ENCODE measurements around the gene SYNE1. TPM values are rescaled to one million over a fixed set of nuclear protein-coding genes. Genes with fewer than 3 reads are reported as not detected.

The SYNE1 gene
- total and polyA plus RNA-seq, 10 of the 15 experiments (the other 5 are each of a cell fraction or from before 2014, with no cell fraction given) = 2.3 to 28.7 (median 14.1) TPM

DNA sequence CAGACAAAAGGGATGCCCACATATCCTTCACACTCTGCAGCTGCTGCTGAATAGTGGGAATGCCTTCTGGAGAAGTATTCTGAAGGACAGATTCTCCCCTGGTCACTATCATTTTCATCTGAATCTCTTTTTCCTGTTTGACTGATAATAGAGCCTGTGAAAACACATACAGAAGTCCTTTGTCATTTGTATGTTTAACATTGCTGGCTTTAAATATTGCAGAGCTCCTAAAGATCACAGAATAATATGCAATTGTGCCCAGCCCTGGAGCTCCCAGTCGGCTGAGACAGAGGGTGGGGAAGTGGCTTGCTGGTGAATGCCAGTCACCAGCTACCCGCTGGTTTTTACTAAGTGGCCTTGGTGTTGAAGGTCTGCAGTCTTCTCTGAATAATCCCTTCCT, 272.3 kb downstream of the SYNE1 start:
- Histone ChIP-seq H3K27me3 (replicated peaks in 1 of 2; ENCODE audit: control insufficient read depth in 2 of 2, insufficient read depth in 2 of 2, low read length in 1 of 2) (peaks cover 0 to 3% of the 10 kb centered on the region in 2 experiments; a peak in 2 of 4 replicates), H4K20me1 (ENCODE audit: control insufficient read depth, insufficient read depth) (no peaks in the 10 kb centered on the region), H3K4me1 (ENCODE audit: control insufficient read depth, insufficient read depth, low read length) (no peaks in the 10 kb centered on the region), H3K9me3 (replicated peaks; ENCODE audit: control insufficient read depth, insufficient read depth, low read length) (no peaks in the 10 kb centered on the region), H3K36me3 (ENCODE audit: control insufficient read depth in 2 of 2, insufficient read depth in 2 of 2, low read length in 1 of 2) (no peaks in the 10 kb centered on the region), H3K79me2 (ENCODE audit: control insufficient read depth, insufficient read depth, low read length) (no peaks in the 10 kb centered on the region), H3K9ac (ENCODE audit: control insufficient read depth, insufficient read depth, low read length) (no peak overlapping the region), H2AFZ (ENCODE audit: control insufficient read depth, low read depth, low read length) (no peak overlapping the region), H3K4me3 (no peak overlapping the region), H3K4me2 (ENCODE audit: control insufficient read depth, insufficient read depth) (no peak overlapping the region), H3K27ac (ENCODE audit: control insufficient read depth, insufficient read depth) (no peak overlapping the region)
- FAIRE-seq = no peak
- intact Hi-C loops (cut with micrococcal nuclease; ENCODE audit: unreplicated experiment) = no loop called here
- SMC1A ChIA-PET (ENCODE audit: uncharacterized antibody, unreplicated experiment) = interaction anchor here (0.9 to 1.1 kb wide), 2 partner anchors 8 to 31 kb away, joined by 3 read pairs; no protein-coding TSS in a partner anchor
- BruUV-seq (replicated peaks) = no TSS peak
- no peak for TF ChIP-seq SMAD5 (IDR thresholded peaks at IDR 0.05; ENCODE audit: low read depth)
- no peak for TF ChIP-seq REST (IDR thresholded peaks at IDR 0.05; ENCODE audit: low read depth, low read length)
- no peak for TF ChIP-seq KAT2A (conservative IDR thresholded peaks at IDR 0.05; ENCODE audit: control insufficient read depth, low read depth, low read length)
- no peak for TF ChIP-seq NFIC (IDR thresholded peaks at IDR 0.05; ENCODE audit: low read depth, low read length)
- TF ChIP-seq HDAC2 (IDR thresholded peaks at IDR 0.05) = no peak
- TF ChIP-seq ZNF217 (IDR thresholded peaks at IDR 0.05) = no peak
- TF ChIP-seq NR2C1 (IDR thresholded peaks at IDR 0.05) = no peak
- TF ChIP-seq RAD21 (IDR thresholded peaks at IDR 0.05; ENCODE audit: insufficient read depth, low read depth, low read length) = no peak
- no peak for TF ChIP-seq E2F8 (IDR thresholded peaks at IDR 0.05; ENCODE audit: low read depth, partially characterized antibody)
- TF ChIP-seq ASH2L (IDR thresholded peaks at IDR 0.05; ENCODE audit: borderline replicate concordance, low read depth) = no peak
- TF ChIP-seq CBX3 (IDR thresholded peaks at IDR 0.05; ENCODE audit: borderline replicate concordance, low read depth) = no peak
- no peak for TF ChIP-seq CEBPB (IDR thresholded peaks at IDR 0.05; ENCODE audit: borderline replicate concordance in 1 of 2, low read depth in 2 of 2, low read length in 2 of 2)
- TF ChIP-seq, protein P1, sequence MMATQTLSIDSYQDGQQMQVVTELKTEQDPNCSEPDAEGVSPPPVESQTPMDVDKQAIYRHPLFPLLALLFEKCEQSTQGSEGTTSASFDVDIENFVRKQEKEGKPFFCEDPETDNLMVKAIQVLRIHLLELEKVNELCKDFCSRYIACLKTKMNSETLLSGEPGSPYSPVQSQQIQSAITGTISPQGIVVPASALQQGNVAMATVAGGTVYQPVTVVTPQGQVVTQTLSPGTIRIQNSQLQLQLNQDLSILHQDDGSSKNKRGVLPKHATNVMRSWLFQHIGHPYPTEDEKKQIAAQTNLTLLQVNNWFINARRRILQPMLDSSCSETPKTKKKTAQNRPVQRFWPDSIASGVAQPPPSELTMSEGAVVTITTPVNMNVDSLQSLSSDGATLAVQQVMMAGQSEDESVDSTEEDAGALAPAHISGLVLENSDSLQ (IDR thresholded peaks at IDR 0.05) = no peak
- TF ChIP-seq ZBTB33 (IDR thresholded peaks at IDR 0.05) = no peak
- no peak for TF ChIP-seq HDAC6 (IDR thresholded peaks at IDR 0.05; ENCODE audit: unreplicated experiment)
- no peak for TF ChIP-seq ZNF622 (IDR thresholded peaks at IDR 0.05)
- TF ChIP-seq NRF1 (conservative IDR thresholded peaks at IDR 0.05; ENCODE audit: low read depth, low read length) = no peak
- POLR2A ChIA-PET = no interaction called here
- no peak for ATAC-seq
- 26% methylated on average over 2 of the region's 2 CpGs for WGBS (ENCODE audit: insufficient coverage, insufficient replicate concordance, low lambda C conversion rate, missing lambda C conversion rate)
- RAD21 ChIA-PET (ENCODE audit: unreplicated experiment) = no interaction called here
- CTCF ChIA-PET = interaction anchor here (1.1 kb wide), 1 partner anchor 26 kb away, joined by 5 read pairs; no protein-coding TSS in a partner anchor
- in situ Hi-C loops (cut with MboI) = no loop called here
- DNase-seq (ENCODE audit: low read depth, low spot score) = no peak
